Measurements from ENCODE around the gene TCF23. TPM values are rescaled to one million over a fixed set of nuclear protein-coding genes. Genes with fewer than 3 reads are reported as not detected.

Gene TCF23
- total RNA-seq, 2 experiments from 2014 or later, result 0.02 TPM; not detected in 1

GRCh38 chr2:27138111-27138510 lies 10.7 kb upstream of the TCF23 start:
- intact Hi-C loops (cut with DNase I, micrococcal nuclease), result no loop called here
- Mint-ChIP-seq H3K9me3 (ENCODE audit: low read depth) (peaks cover 4% of the 10 kb centered on the region), H3K4me1 (peaks cover 8% of the 10 kb centered on the region), H3K27me3 (no peaks in the 10 kb centered on the region), H3K27ac (no peak overlapping the region), H3K4me3 (no peak overlapping the region), H3K36me3 (ENCODE audit: low read depth) (peaks cover 5% of the 10 kb centered on the region)
- POLR2A ChIA-PET, result no interaction called here
- CTCF ChIA-PET, result interaction anchor here (0.7 kb wide), 2 partner anchors 113 to 174 kb away, joined by 4 read pairs; no protein-coding TSS in a partner anchor
- DNase-seq, result no peak
- no peak for ATAC-seq

GRCh38 chr2:27139310-27139709 lies 9.5 kb upstream of the TCF23 start, which contains the start of gene PRR30:
Gene PRR30, minus strand, starts transcription at chr2:27139410. Its CDS starts 1,081 bp downstream, at chr2:27138329.
- intact Hi-C loops (cut with DNase I, micrococcal nuclease), result no loop called here
- H3K27ac Mint-ChIP-seq, result no peak within 1 kb of the TSS
- H3K4me3 Mint-ChIP-seq, result no peak within 1 kb of the TSS
- DNase-seq (no peak), ATAC-seq (no peak)
- peaks cover 3% of the 10 kb centered on the region for H3K4me1 Mint-ChIP-seq
- H3K36me3 Mint-ChIP-seq (ENCODE audit: low read depth), result peaks cover 2% of the 10 kb centered on the region
- H3K27me3 Mint-ChIP-seq, result no peaks in the 10 kb centered on the region
- CTCF ChIA-PET, result no interaction called here
- H3K9me3 Mint-ChIP-seq (ENCODE audit: low read depth), result peaks cover 4% of the 10 kb centered on the region
- POLR2A ChIA-PET, result no interaction called here

GRCh38 chr2:27143285-27143684 lies 5.5 kb upstream of the TCF23 start:
- intact Hi-C loops (cut with DNase I, micrococcal nuclease), result no loop called here

GRCh38 chr2:27145682-27146081 lies 3.1 kb upstream of the TCF23 start:
- ChIA-PET POLR2A (no interaction called here), CTCF (interaction anchor here (1.2 to 1.4 kb wide), 3 partner anchors 13 to 184 kb away, joined by 4 to 6 read pairs (median 4); no protein-coding TSS in a partner anchor)
- H3K27ac Mint-ChIP-seq, result no peak overlapping the region
- no peak for ATAC-seq
- H3K36me3 Mint-ChIP-seq (ENCODE audit: low read depth), result no peaks in the 10 kb centered on the region
- no peak for DNase-seq
- no peaks in the 10 kb centered on the region for H3K4me1 Mint-ChIP-seq
- H3K27me3 Mint-ChIP-seq, result peaks cover 3% of the 10 kb centered on the region
- intact Hi-C loops (cut with DNase I, micrococcal nuclease), result no loop called here
- H3K4me3 Mint-ChIP-seq, result no peak overlapping the region
- peaks cover 4% of the 10 kb centered on the region for H3K9me3 Mint-ChIP-seq (ENCODE audit: low read depth)

More at GRCh38 chr2:27143285-27143684, 5.5 kb upstream of the TCF23 start:
- Mint-ChIP-seq H3K9me3 (ENCODE audit: low read depth) (peaks cover 4% of the 10 kb centered on the region), H3K36me3 (ENCODE audit: low read depth) (no peaks in the 10 kb centered on the region), H3K27me3 (peaks cover under 1% of the 10 kb centered on the region), H3K4me3 (no peak overlapping the region), H3K27ac (no peak overlapping the region), H3K4me1 (no peaks in the 10 kb centered on the region)
- DNase-seq (no peak), ATAC-seq (no peak)
- POLR2A ChIA-PET, result no interaction called here
- CTCF ChIA-PET, result no interaction called here

GRCh38 chr2:27147935-27148334 lies 869 bp upstream of the TCF23 start:
- peaks cover 2% of the 10 kb centered on the region for H3K9me3 Mint-ChIP-seq (ENCODE audit: low read depth)
- intact Hi-C loops (cut with DNase I, micrococcal nuclease), result no loop called here
- CTCF ChIA-PET, result interaction anchor here (1.5 kb wide), 1 partner anchor 48 kb away, joined by 4 read pairs; no protein-coding TSS in a partner anchor

GRCh38 chr2:27149570-27150405 lies 984 bp downstream of the TCF23 start:
- H3K4me3 Mint-ChIP-seq, result no peak overlapping the region
- peaks cover 3% of the 10 kb centered on the region for H3K27me3 Mint-ChIP-seq
- no peaks in the 10 kb centered on the region for H3K36me3 Mint-ChIP-seq (ENCODE audit: low read depth)
- DNase-seq (no peak), ATAC-seq (no peak)
- ChIA-PET CTCF (interaction anchor here (1.5 kb wide), 1 partner anchor 50 kb away, joined by 4 read pairs; no protein-coding TSS in a partner anchor), POLR2A (no interaction called here)
- no peaks in the 10 kb centered on the region for H3K4me1 Mint-ChIP-seq
- no peak overlapping the region for H3K27ac Mint-ChIP-seq
- intact Hi-C loops (cut with DNase I, micrococcal nuclease), result no loop called here
- H3K9me3 Mint-ChIP-seq (ENCODE audit: low read depth), result no peaks in the 10 kb centered on the region

More at GRCh38 chr2:27147935-27148334, 869 bp upstream of the TCF23 start:
- ATAC-seq, result no peak
- H3K36me3 Mint-ChIP-seq (ENCODE audit: low read depth), result no peaks in the 10 kb centered on the region
- no peak overlapping the region for H3K27ac Mint-ChIP-seq
- H3K4me3 Mint-ChIP-seq, result no peak overlapping the region
- no peaks in the 10 kb centered on the region for H3K4me1 Mint-ChIP-seq
- no peak for DNase-seq
- H3K27me3 Mint-ChIP-seq, result peaks cover 3% of the 10 kb centered on the region
- POLR2A ChIA-PET, result no interaction called here

GRCh38 chr2:27150639-27151230 lies 1.9 kb downstream of the TCF23 start:
- Mint-ChIP-seq H3K9me3 (ENCODE audit: low read depth) (no peaks in the 10 kb centered on the region), H3K36me3 (ENCODE audit: low read depth) (no peaks in the 10 kb centered on the region), H3K27ac (no peak overlapping the region), H3K4me3 (no peak overlapping the region), H3K27me3 (peaks cover 3% of the 10 kb centered on the region), H3K4me1 (no peaks in the 10 kb centered on the region)
- CTCF ChIA-PET, result interaction anchor here (0.6 to 0.7 kb wide), 2 partner anchors 53 to 77 kb away, joined by 3 read pairs; no protein-coding TSS in a partner anchor
- ATAC-seq (no peak), DNase-seq (no peak)
- intact Hi-C loops (cut with DNase I, micrococcal nuclease), result no loop called here
- POLR2A ChIA-PET, result no interaction called here

GRCh38 chr2:27152102-27152795 lies 3.4 kb downstream of the TCF23 start:
- peaks cover 3% of the 10 kb centered on the region for H3K27me3 Mint-ChIP-seq
- no peaks in the 10 kb centered on the region for H3K4me1 Mint-ChIP-seq
- no peaks in the 10 kb centered on the region for H3K9me3 Mint-ChIP-seq (ENCODE audit: low read depth)
- ChIA-PET CTCF (interaction anchor here (0.8 to 1.6 kb wide), 3 partner anchors 18 to 128 kb away, joined by 3 to 4 read pairs (median 3); no protein-coding TSS in a partner anchor), POLR2A (interaction anchor here (0.7 kb wide), 1 partner anchor 367 kb away, joined by 4 read pairs; no protein-coding TSS in a partner anchor)
- ATAC-seq (no peak), DNase-seq (no peak)
- intact Hi-C loops (cut with DNase I, micrococcal nuclease), result no loop called here
- no peak overlapping the region for H3K4me3 Mint-ChIP-seq
- H3K36me3 Mint-ChIP-seq (ENCODE audit: low read depth), result no peaks in the 10 kb centered on the region
- no peak overlapping the region for H3K27ac Mint-ChIP-seq

GRCh38 chr2:27152796-27153464 lies 4.1 kb downstream of the TCF23 start:
- peaks cover 3% of the 10 kb centered on the region for H3K27me3 Mint-ChIP-seq
- H3K36me3 Mint-ChIP-seq (ENCODE audit: low read depth), result no peaks in the 10 kb centered on the region
- no peaks in the 10 kb centered on the region for H3K4me1 Mint-ChIP-seq
- POLR2A ChIA-PET, result no interaction called here
- H3K4me3 Mint-ChIP-seq, result no peak overlapping the region
- CTCF ChIA-PET, result interaction anchor here (0.7 to 1.6 kb wide), 4 partner anchors 13 to 127 kb away, joined by 3 read pairs; no protein-coding TSS in a partner anchor
- intact Hi-C loops (cut with DNase I, micrococcal nuclease), result no loop called here
- ATAC-seq (peak; percentile 65), DNase-seq (no peak)
- no peak overlapping the region for H3K27ac Mint-ChIP-seq
- H3K9me3 Mint-ChIP-seq (ENCODE audit: low read depth), result no peaks in the 10 kb centered on the region

- DNase-seq, result no peak
- no peak for ATAC-seq
- ChIA-PET POLR2A (interaction anchor here (0.6 kb wide), 1 partner anchor 38 kb away, joined by 3 read pairs; no protein-coding TSS in a partner anchor), CTCF (interaction anchor here (0.9 to 1.2 kb wide), 2 partner anchors 12 to 185 kb away, joined by 3 to 4 read pairs; no protein-coding TSS in a partner anchor)
- H3K27ac Mint-ChIP-seq, result no peak overlapping the region
- no peaks in the 10 kb centered on the region for H3K36me3 Mint-ChIP-seq (ENCODE audit: low read depth)
- intact Hi-C loops (cut with DNase I, micrococcal nuclease), result no loop called here
- H3K4me3 Mint-ChIP-seq, result no peak overlapping the region
- no peaks in the 10 kb centered on the region for H3K9me3 Mint-ChIP-seq (ENCODE audit: low read depth)
- H3K27me3 Mint-ChIP-seq, result no peaks in the 10 kb centered on the region
- H3K4me1 Mint-ChIP-seq, result no peaks in the 10 kb centered on the region
These were observed 5.7 kb downstream of the TCF23 start for GRCh38 chr2:27154488-27154887.

GRCh38 chr2:27155069-27155520 lies 6.3 kb downstream of the TCF23 start:
- ChIA-PET CTCF (interaction anchor here (0.9 to 1.2 kb wide), 2 partner anchors 11 to 186 kb away, joined by 3 to 4 read pairs; no protein-coding TSS in a partner anchor), POLR2A (no interaction called here)
- H3K27me3 Mint-ChIP-seq, result no peaks in the 10 kb centered on the region

More at GRCh38 chr2:27155069-27155520, 6.3 kb downstream of the TCF23 start:
- Mint-ChIP-seq H3K4me3 (no peak overlapping the region), H3K4me1 (no peaks in the 10 kb centered on the region), H3K27ac (no peak overlapping the region), H3K9me3 (ENCODE audit: low read depth) (no peaks in the 10 kb centered on the region), H3K36me3 (ENCODE audit: low read depth) (no peaks in the 10 kb centered on the region)
- DNase-seq (no peak), ATAC-seq (no peak)
- intact Hi-C loops (cut with DNase I, micrococcal nuclease), result no loop called here

Data from activated CD4-positive, alpha-beta T cell treated with anti-CD3 and anti-CD28 coated beads for 36 hours (primary cell).